Measurements from ENCODE around the gene CXorf58.
"Not testable (repeated sequence)": the region's sequence is repeated elsewhere in the genome, so short reads cannot be mapped to it uniquely, and the experiment has no call there.

Gene CXorf58

GRCh38 chrX:23954396-23954795 lies 46.6 kb downstream of the CXorf58 start:
- no peak for DNase-seq

- DNase-seq: peak; percentile 73
These were observed 52.0 kb downstream of the CXorf58 start for GRCh38 chrX:23959781-23960180.

GRCh38 chrX:23964191-23964590 lies 56.4 kb downstream of the CXorf58 start:
- no peak for DNase-seq

- not testable (repeated sequence) for DNase-seq
These were observed 57.8 kb downstream of the CXorf58 start for GRCh38 chrX:23965630-23966029.

- no peak for DNase-seq
These were observed 70.7 kb downstream of the CXorf58 start for GRCh38 chrX:23978491-23978890.

- DNase-seq: no peak
These were observed 72.2 kb downstream of the CXorf58 start for GRCh38 chrX:23980011-23980441.

- no peak for DNase-seq
These were observed 73.4 kb downstream of the CXorf58 start for GRCh38 chrX:23981222-23981621.

- no peak for DNase-seq
These were observed 73.9 kb downstream of the CXorf58 start for GRCh38 chrX:23981711-23982110.

- DNase-seq: no peak
These were observed 75.1 kb downstream of the CXorf58 start for GRCh38 chrX:23982891-23983290.

Data from inflammatory macrophage treated with lipopolysaccharide for 4 hours (primary cell).